ENCODE data around the gene OR4D2. TPM values are rescaled to one million over a fixed set of nuclear protein-coding genes. Genes with fewer than 3 reads are reported as not detected.

The OR4D2 gene
- total and polyA plus RNA-seq, 2 of the 8 experiments (the other 6 are each of a cell fraction or from before 2014, with no cell fraction given): not detected

- TF ChIP-seq CHD7 (IDR thresholded peaks at IDR 0.05; ENCODE audit: insufficient replicate concordance, low read length) (no peak), SP4 (IDR thresholded peaks at IDR 0.05; ENCODE audit: low read length) (no peak)
Measured at GRCh38 chr17:58192612-58193011, 25.8 kb downstream of the OR4D2 start, which contains the start of gene EPX (continued).
